SH-SY5Y (cell line): Measurements from ENCODE around the gene TMEM190.

Experiments used
- GATA2 ChIP-seq: IDR thresholded peaks from 2 replicates; pipeline ENCODE4 v1.6.1; 2011; ENCODE audit warnings: mild to moderate bottlenecking, low read depth, low read length
- GATA3 ChIP-seq: IDR thresholded peaks from 2 replicates; pipeline ENCODE4 v1.6.1; 2011; ENCODE audit warnings: low read depth, mild to moderate bottlenecking, low read length, moderate library complexity

- no peak for TF ChIP-seq GATA2
- TF ChIP-seq GATA3 = no peak
Observed at GRCh38 chr19:55426042-55426441, 49.4 kb downstream of the TMEM190 start.
